Hepatocyte (in vitro differentiated cells): ENCODE data around the gene MNT.

Source experiments
- CTCF ChIP-seq: fragments of 200-600 bp; sonication (generic); IDR thresholded peaks from 2 replicates; pipeline ENCODE4 v1.5.1; 2016; ENCODE audit warnings: antibody characterized with exemption, mild to moderate bottlenecking; ENCODE audit not compliant: poor library complexity
- EZH2 ChIP-seq: fragments of 200-600 bp; sonication (generic); IDR thresholded peaks from 2 replicates; pipeline ENCODE4 v1.6.1; 2016; ENCODE audit warnings: antibody characterized with exemption, mild to moderate bottlenecking, borderline replicate concordance
- EZH2phosphoT487 ChIP-seq: fragments of 200-600 bp; sonication (generic); IDR thresholded peaks from one replicate; pipeline ENCODE4 v1.6.1; 2018; ENCODE audit warnings: antibody characterized with exemption, mild to moderate bottlenecking, low read depth, moderate library complexity; ENCODE audit not compliant: unreplicated experiment, severe bottlenecking

- TF ChIP-seq CTCF (no peak), EZH2phosphoT487 (no peak), EZH2 (no peak)
These were observed 16.3 kb downstream of the MNT start for GRCh38 chr17:2384439-2385127.
